GM18499 (cell line): Measurements from ENCODE around the gene RB1.

ENCODE experiments used
- ATAC-seq: cut with Tn5 transposase; IDR thresholded peaks from one replicate; pipeline ENCODE4 v1.9.1; 2021; ENCODE audit warnings: moderate number of reproducible peaks; ENCODE audit not compliant: insufficient read depth, unreplicated experiment

RB1 gene

GRCh38 chr13:48296528-48296927, 7.0 kb upstream of the RB1 start:
- no peak for ATAC-seq

- no peak for ATAC-seq
Measured at GRCh38 chr13:48297131-48297786, 6.3 kb upstream of the RB1 start.

GRCh38 chr13:48299591-48299990, 4.0 kb upstream of the RB1 start:
- ATAC-seq: no peak

GRCh38 chr13:48302871-48303358, 636 bp upstream of the RB1 start:
- no peak for ATAC-seq

GRCh38 chr13:48304143-48304876, 759 bp downstream of the RB1 start:
- ATAC-seq: peak; percentile 62

- no peak for ATAC-seq
Measured at GRCh38 chr13:48311223-48311622, 7.7 kb downstream of the RB1 start.

- ATAC-seq: no peak
Measured at GRCh38 chr13:48315969-48316650, 12.6 kb downstream of the RB1 start.

- no peak for ATAC-seq
Measured at GRCh38 chr13:48316826-48317510, 13.4 kb downstream of the RB1 start.

GRCh38 chr13:48317511-48318376, 14.2 kb downstream of the RB1 start:
- no peak for ATAC-seq

- ATAC-seq: no peak
Measured at GRCh38 chr13:48318377-48318811, 14.8 kb downstream of the RB1 start.

- no peak for ATAC-seq
Measured at GRCh38 chr13:48318821-48319511, 15.4 kb downstream of the RB1 start.

- ATAC-seq: no peak
Measured at GRCh38 chr13:48319531-48320398, 16.2 kb downstream of the RB1 start.

GRCh38 chr13:48320399-48320790, 16.8 kb downstream of the RB1 start:
- ATAC-seq: no peak

- ATAC-seq: no peak
Measured at GRCh38 chr13:48320891-48321510, 17.4 kb downstream of the RB1 start.

GRCh38 chr13:48322294-48322693, 18.7 kb downstream of the RB1 start:
- ATAC-seq: no peak

GRCh38 chr13:48333976-48334375, 30.4 kb downstream of the RB1 start:
- ATAC-seq: no peak

- no peak for ATAC-seq
Measured at GRCh38 chr13:48334534-48335127, 31.1 kb downstream of the RB1 start.
